ENCODE results near the gene CAMSAP1.

CAMSAP1 gene

GRCh38 chr9:135772702-135773493 lies 134.4 kb downstream of the CAMSAP1 start:
- no peak for DNase-seq

- DNase-seq: no peak
These were observed 135.2 kb downstream of the CAMSAP1 start for GRCh38 chr9:135772056-135772646.

GRCh38 chr9:135771401-135772051 lies 135.8 kb downstream of the CAMSAP1 start:
- no peak for DNase-seq

GRCh38 chr9:135770771-135771170 lies 136.6 kb downstream of the CAMSAP1 start:
- no peak for DNase-seq

GRCh38 chr9:135770203-135770535 lies 137.2 kb downstream of the CAMSAP1 start:
- DNase-seq: no peak

- DNase-seq: no peak
These were observed 137.7 kb downstream of the CAMSAP1 start for GRCh38 chr9:135769489-135770202.

GRCh38 chr9:135768516-135769218 lies 138.7 kb downstream of the CAMSAP1 start:
- DNase-seq: no peak

GRCh38 chr9:135766707-135767106 lies 140.6 kb downstream of the CAMSAP1 start:
- no peak for DNase-seq

GRCh38 chr9:135766251-135766650 lies 141.1 kb downstream of the CAMSAP1 start:
- DNase-seq: no peak

GRCh38 chr9:135765416-135765815 lies 141.9 kb downstream of the CAMSAP1 start:
- no peak for DNase-seq

- no peak for DNase-seq
These were observed 142.6 kb downstream of the CAMSAP1 start for GRCh38 chr9:135764731-135765130.

- no peak for DNase-seq
These were observed 143.5 kb downstream of the CAMSAP1 start for GRCh38 chr9:135763716-135764446.

GRCh38 chr9:135762921-135763320 lies 144.4 kb downstream of the CAMSAP1 start:
- DNase-seq: no peak

- no peak for DNase-seq
These were observed 145.5 kb downstream of the CAMSAP1 start for GRCh38 chr9:135761845-135762168.

GRCh38 chr9:135761150-135761844 lies 146.0 kb downstream of the CAMSAP1 start:
- DNase-seq: no peak

GRCh38 chr9:135760465-135760864 lies 146.9 kb downstream of the CAMSAP1 start:
- no peak for DNase-seq

- DNase-seq: no peak
These were observed 147.6 kb downstream of the CAMSAP1 start for GRCh38 chr9:135759676-135760300.

- DNase-seq: no peak
These were observed 148.5 kb downstream of the CAMSAP1 start for GRCh38 chr9:135758870-135759269.

Measured in C1 segment of cervical spinal cord (tissue), 14 donors.